ENCODE results near the gene KCNJ18. TPM values are rescaled to one million over a fixed set of nuclear protein-coding genes. Genes with fewer than 3 reads are reported as not detected.
"Not testable (repeated sequence)": the region's sequence is repeated elsewhere in the genome, so short reads cannot be mapped to it uniquely, and the experiment has no call there.

The KCNJ18 gene
- total RNA-seq, 1 experiment from 2014 or later = not detected

- DNase-seq (ENCODE audit: low read depth); in situ Hi-C loops (cut with HindIII; ENCODE audit: low pct_unique_long_range_greater_than_20kb, low sequenced_read_pairs): not testable (repeated sequence)
Measured at GRCh38 chr17:21669616-21670360, 22.5 kb upstream of the KCNJ18 start.

- DNase-seq (ENCODE audit: low read depth); in situ Hi-C loops (cut with HindIII; ENCODE audit: low pct_unique_long_range_greater_than_20kb, low sequenced_read_pairs): not testable (repeated sequence)
Measured at GRCh38 chr17:21670361-21671155, 21.8 kb upstream of the KCNJ18 start.

DNA sequence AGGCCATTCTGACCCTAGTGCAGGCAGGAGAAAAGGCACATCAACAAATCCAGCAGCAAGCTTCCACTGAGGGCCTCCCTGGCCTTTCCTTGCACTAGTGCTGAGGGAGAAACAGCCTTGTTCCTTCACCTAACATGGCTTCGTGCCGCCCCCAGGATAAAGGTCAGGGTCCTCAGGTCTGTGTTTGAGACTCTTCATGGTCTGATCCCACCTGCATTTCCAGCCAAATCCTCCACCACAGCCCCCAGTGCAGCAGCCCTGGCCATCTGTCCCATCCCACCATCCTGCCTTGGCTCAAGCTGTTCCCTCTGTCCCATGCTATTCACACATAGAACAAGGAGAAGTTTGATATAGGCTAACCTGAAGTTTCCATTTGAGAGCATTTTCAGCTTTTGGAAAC is 20.9 kb upstream of the KCNJ18 start:
- DNase-seq (ENCODE audit: low read depth); in situ Hi-C loops (cut with HindIII; ENCODE audit: low pct_unique_long_range_greater_than_20kb, low sequenced_read_pairs): not testable (repeated sequence)

GRCh38 chr17:21671871-21672270 is 20.5 kb upstream of the KCNJ18 start:
- DNase-seq (ENCODE audit: low read depth); in situ Hi-C loops (cut with HindIII; ENCODE audit: low pct_unique_long_range_greater_than_20kb, low sequenced_read_pairs): not testable (repeated sequence)

- DNase-seq (ENCODE audit: low read depth); in situ Hi-C loops (cut with HindIII; ENCODE audit: low pct_unique_long_range_greater_than_20kb, low sequenced_read_pairs): not testable (repeated sequence)
Measured at GRCh38 chr17:21673451-21674241, 18.7 kb upstream of the KCNJ18 start.

DNA sequence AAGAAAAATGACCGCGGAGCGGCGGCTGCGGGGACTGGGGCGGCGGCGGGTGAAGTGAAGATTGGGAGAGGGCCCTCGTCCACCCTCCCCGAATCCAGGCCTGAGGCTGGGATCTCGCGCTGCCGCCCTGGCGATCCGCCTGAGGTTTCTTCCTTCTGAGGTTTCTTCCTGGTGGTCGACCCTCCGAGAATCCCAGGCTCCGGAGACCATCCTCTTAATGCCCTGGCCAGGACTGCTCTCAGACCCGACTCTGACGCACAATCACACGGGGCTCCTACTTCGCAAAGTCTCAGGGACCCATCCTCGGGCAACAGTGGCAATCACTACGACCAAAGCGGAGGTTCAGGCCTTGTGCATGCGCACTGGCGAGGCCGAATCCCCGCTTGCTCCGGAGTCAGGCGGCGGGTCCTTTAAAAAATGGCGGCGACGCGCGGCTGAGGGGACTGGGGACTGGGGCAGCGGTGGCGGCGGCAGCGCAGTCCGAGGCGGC is 18.0 kb upstream of the KCNJ18 start:
- no peak for DNase-seq (ENCODE audit: low read depth)
- in situ Hi-C loops (cut with HindIII; ENCODE audit: low pct_unique_long_range_greater_than_20kb, low sequenced_read_pairs) = no loop called here

GRCh38 chr17:21674891-21675738 is 17.2 kb upstream of the KCNJ18 start:
- in situ Hi-C loops (cut with HindIII; ENCODE audit: low pct_unique_long_range_greater_than_20kb, low sequenced_read_pairs); DNase-seq (ENCODE audit: low read depth): not testable (repeated sequence)

GRCh38 chr17:21675739-21676130 is 16.6 kb upstream of the KCNJ18 start:
- DNase-seq (ENCODE audit: low read depth); in situ Hi-C loops (cut with HindIII; ENCODE audit: low pct_unique_long_range_greater_than_20kb, low sequenced_read_pairs): not testable (repeated sequence)

DNA sequence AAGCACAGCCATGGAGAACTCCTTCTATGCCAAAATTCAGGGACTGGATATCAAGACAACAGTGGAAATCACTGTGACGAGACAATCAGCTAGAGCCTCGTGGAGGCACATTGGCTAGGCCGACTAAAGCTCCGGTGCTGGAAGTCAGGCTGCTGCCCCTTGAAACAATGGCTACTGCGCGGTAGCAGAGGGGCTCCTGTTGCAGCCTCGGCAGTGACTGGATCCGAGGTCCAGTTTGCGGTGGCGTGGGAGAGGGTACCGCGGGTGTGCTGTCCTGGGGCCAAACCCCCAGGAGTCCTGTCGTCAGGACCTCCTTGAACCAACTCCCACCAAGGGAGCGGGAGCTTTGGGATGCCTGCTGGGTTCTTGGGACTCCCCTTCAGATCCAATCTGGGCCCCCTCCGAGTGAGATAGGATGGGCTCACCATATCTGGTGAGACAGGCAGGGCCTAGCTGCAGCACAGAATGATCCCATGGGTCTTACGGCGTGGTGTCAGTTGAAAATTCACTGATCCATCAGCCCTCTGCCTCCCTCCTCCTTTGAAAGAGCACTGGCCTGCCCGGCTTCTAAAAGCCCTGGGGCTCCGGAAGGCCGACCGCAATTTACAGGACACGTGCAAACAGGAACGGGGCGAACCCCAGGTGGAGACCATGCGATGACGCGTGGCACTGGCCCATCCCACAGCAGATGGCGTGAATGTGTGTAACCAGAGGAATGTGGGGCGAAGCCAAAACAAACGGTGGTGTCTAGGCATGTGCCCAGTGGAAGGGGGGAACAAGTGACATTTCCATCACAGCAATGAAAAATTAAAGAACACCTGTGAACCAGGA is 15.8 kb upstream of the KCNJ18 start:
- in situ Hi-C loops (cut with HindIII; ENCODE audit: low pct_unique_long_range_greater_than_20kb, low sequenced_read_pairs) = no loop called here

DNA sequence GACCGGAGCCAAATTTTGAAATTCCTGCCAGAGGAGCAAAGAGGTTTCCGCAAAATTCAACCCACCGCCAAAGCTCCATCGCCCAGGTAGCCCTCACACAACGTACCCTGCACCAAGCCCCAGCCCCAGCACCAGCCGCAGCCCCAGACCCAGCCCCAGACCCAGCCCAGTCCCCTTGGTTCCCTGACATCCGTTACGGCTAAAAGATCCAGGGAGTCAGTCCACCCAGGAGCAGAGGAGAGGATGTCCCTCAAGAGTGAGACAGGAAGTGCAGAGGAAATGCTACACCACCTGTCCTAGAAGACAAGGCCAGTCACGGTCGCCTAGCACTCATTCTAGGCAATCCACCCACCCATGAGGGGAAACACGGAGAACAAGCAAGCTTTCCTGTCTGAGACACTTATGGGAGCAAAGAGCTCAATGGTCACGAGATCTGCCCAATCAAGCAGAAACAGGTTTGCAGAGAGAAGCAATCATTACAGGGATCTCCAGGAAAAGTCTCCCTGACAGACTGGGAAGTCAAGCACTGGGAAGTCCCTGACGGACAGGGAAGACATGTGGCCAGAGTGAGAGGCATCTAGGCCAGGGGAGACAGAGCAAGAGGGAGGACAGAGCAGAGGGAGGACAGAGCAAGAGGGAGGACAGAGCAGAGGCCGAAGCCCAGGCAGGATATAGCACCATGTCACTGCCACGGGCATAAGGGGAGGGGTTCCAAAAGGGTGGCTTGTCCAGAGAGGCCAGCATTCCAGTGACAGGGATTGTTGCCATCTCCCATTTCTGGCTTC is 15.0 kb upstream of the KCNJ18 start:
- no peak for DNase-seq (ENCODE audit: low read depth)
- in situ Hi-C loops (cut with HindIII; ENCODE audit: low pct_unique_long_range_greater_than_20kb, low sequenced_read_pairs) = no loop called here

More for the DNA sequence above, 15.8 kb upstream of the KCNJ18 start:
- DNase-seq (ENCODE audit: low read depth) = no peak

- no peak for DNase-seq (ENCODE audit: low read depth)
- in situ Hi-C loops (cut with HindIII; ENCODE audit: low pct_unique_long_range_greater_than_20kb, low sequenced_read_pairs) = no loop called here
Measured at GRCh38 chr17:21677911-21678310, 14.4 kb upstream of the KCNJ18 start.

DNA sequence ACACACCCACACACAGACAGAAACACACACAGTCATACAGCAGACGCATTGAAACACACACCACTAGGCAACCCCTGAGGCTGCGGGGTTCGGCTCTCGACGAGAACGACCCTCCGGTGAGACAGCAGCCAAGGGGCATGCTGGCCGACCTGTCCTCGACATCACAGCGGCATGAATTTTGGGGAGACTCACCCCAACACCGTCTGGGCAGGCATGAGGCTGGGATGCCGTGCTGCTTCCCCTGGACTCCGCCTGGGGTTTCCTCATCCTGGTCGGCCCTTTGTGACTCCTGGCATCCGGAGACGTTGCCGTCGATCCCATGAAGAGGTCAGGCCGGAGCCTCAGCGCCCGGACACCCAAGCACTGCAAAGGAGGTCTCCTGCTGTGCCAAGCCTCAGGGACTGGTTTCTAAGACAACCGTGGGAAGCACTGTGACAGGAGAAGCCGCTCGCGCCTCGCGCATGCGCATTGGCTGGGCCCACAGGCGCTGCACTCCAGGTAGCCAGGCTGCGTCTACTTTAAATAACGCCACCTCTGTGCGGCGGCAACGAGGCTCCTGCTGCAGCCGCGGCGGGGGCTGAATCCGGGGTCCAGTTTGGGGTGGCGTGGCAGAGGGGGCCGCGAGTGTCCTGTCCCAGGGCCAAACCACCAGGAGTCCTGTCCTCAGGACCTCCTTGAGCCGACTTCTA is 13.8 kb upstream of the KCNJ18 start:
- in situ Hi-C loops (cut with HindIII; ENCODE audit: low pct_unique_long_range_greater_than_20kb, low sequenced_read_pairs) = no loop called here

GRCh38 chr17:21679256-21680146 is 12.8 kb upstream of the KCNJ18 start:
- no peak for DNase-seq (ENCODE audit: low read depth)
- in situ Hi-C loops (cut with HindIII; ENCODE audit: low pct_unique_long_range_greater_than_20kb, low sequenced_read_pairs) = no loop called here

More for the DNA sequence above, 13.8 kb upstream of the KCNJ18 start:
- no peak for DNase-seq (ENCODE audit: low read depth)

DNA sequence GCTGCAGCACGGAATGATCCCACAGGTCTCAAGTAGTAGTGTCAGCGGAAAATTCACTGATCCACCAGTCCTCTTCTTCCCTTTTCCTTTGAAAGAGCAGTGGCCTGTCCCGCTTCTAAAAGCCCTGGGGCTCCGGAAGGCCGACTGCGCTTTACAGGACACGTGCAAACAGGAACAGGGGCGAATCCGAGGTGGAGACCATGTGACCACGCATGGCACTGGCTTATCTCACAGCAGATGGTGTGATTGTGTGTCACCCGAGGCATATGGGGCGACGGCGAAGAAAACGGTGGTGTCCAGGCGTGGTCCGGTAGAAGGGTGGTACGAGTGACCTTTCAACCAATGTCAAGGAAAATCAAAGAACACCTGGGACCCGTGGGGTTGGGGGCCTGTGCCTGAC is 12.0 kb upstream of the KCNJ18 start:
- DNase-seq (ENCODE audit: low read depth) = no peak
- in situ Hi-C loops (cut with HindIII; ENCODE audit: low pct_unique_long_range_greater_than_20kb, low sequenced_read_pairs) = no loop called here

- DNase-seq (ENCODE audit: low read depth); in situ Hi-C loops (cut with HindIII; ENCODE audit: low pct_unique_long_range_greater_than_20kb, low sequenced_read_pairs): not testable (repeated sequence)
Measured at GRCh38 chr17:21680850-21681351, 11.4 kb upstream of the KCNJ18 start.

Measured in Caki2 (cell line).